ENCODE data around the gene CES1.
A peak's percentile ranks its signal among the peaks of the same experiment; 100 is the strongest.
"Not testable (repeated sequence)": the region's sequence is repeated elsewhere in the genome, so short reads cannot be mapped to it uniquely, and the experiment has no call there.

The CES1 gene

GRCh38 chr16:55832773-55833691, at the start of gene CES1:
TSS of gene CES1 (minus strand) at chr16:55833096. CDS start at chr16:55833055, 41 bp downstream.
- DNase-seq, result no peak

GRCh38 chr16:55876854-55877253, 44.0 kb upstream of the CES1 start:
- DNase-seq, result no peak

GRCh38 chr16:55875273-55875672, 42.4 kb upstream of the CES1 start, which contains the start of gene CES5A:
TSS of gene CES5A (minus strand) at chr16:55875373. CDS start at chr16:55875221, 152 bp downstream.
- no peak for DNase-seq

- DNase-seq, result no peak
Measured at GRCh38 chr16:55873122-55873521, 40.2 kb upstream of the CES1 start.

- DNase-seq, result no peak
Measured at GRCh38 chr16:55872130-55872529, 39.2 kb upstream of the CES1 start.

- no peak for DNase-seq
Measured at GRCh38 chr16:55871411-55872038, 38.6 kb upstream of the CES1 start.

- DNase-seq, result no peak
Measured at GRCh38 chr16:55868980-55869379, 36.1 kb upstream of the CES1 start.

GRCh38 chr16:55868137-55868536, 35.2 kb upstream of the CES1 start:
- no peak for DNase-seq

GRCh38 chr16:55861288-55861687, 28.4 kb upstream of the CES1 start:
- DNase-seq, result no peak

- not testable (repeated sequence) for DNase-seq
Measured at GRCh38 chr16:55857650-55858049, 24.8 kb upstream of the CES1 start.

GRCh38 chr16:55856950-55857349, 24.1 kb upstream of the CES1 start:
- DNase-seq, result no peak

GRCh38 chr16:55853114-55853513, 20.2 kb upstream of the CES1 start:
- DNase-seq, result no peak

GRCh38 chr16:55849536-55849935, 16.6 kb upstream of the CES1 start:
- no peak for DNase-seq

- no peak for DNase-seq
Measured at GRCh38 chr16:55846598-55847346, 13.9 kb upstream of the CES1 start.

- no peak for DNase-seq
Measured at GRCh38 chr16:55843105-55843395, 10.2 kb upstream of the CES1 start.

- DNase-seq, result peak in 1 of 2 donors; percentile 39
Measured at GRCh38 chr16:55842369-55843104, 9.6 kb upstream of the CES1 start.

- peak in 1 of 2 donors; percentile 9 for DNase-seq
Measured at GRCh38 chr16:55839115-55839514, 6.2 kb upstream of the CES1 start.

GRCh38 chr16:55836158-55836611, 3.3 kb upstream of the CES1 start:
- DNase-seq, result no peak

- DNase-seq, result no peak
Measured at GRCh38 chr16:55835581-55835980, 2.7 kb upstream of the CES1 start.

GRCh38 chr16:55835173-55835572, 2.3 kb upstream of the CES1 start:
- not testable (repeated sequence) for DNase-seq

GRCh38 chr16:55834049-55834448, 1.2 kb upstream of the CES1 start:
- DNase-seq, result no peak

GRCh38 chr16:55832425-55832772, 497 bp downstream of the CES1 start:
- no peak for DNase-seq

Data from bone marrow (tissue), 2 donors.